Endothelial cell (in vitro differentiated cells): Measurements from ENCODE around the gene PET117. TPM values are rescaled to one million over a fixed set of nuclear protein-coding genes. Genes with fewer than 3 reads are reported as not detected.
"Not testable (repeated sequence)": the region's sequence is repeated elsewhere in the genome, so short reads cannot be mapped to it uniquely, and the experiment has no call there.

Experiments used
- DNase-seq: peaks from one replicate; pipeline ENCODE4 v3.0.0; 2021; ENCODE audit warnings: low spot score
- H3K27ac Mint-ChIP-seq: one replicate; pipeline ENCODE4 v1.8.0; 2021; ENCODE audit warnings: mixed read lengths, inconsistent platforms; ENCODE audit not compliant: unreplicated experiment
- H3K27me3 Mint-ChIP-seq: one replicate; pipeline ENCODE4 v1.8.0; 2021; ENCODE audit warnings: mild to moderate bottlenecking, moderate library complexity, mixed read lengths, inconsistent platforms; ENCODE audit not compliant: unreplicated experiment
- H3K36me3 Mint-ChIP-seq: one replicate; pipeline ENCODE4 v1.8.0; 2021; ENCODE audit warnings: mild to moderate bottlenecking, low read depth, mixed read lengths, inconsistent platforms; ENCODE audit not compliant: unreplicated experiment
- H3K4me1 Mint-ChIP-seq: one replicate; pipeline ENCODE4 v1.8.0; 2021; ENCODE audit warnings: mild to moderate bottlenecking, mixed read lengths, inconsistent platforms; ENCODE audit not compliant: unreplicated experiment
- H3K4me3 Mint-ChIP-seq: one replicate; pipeline ENCODE4 v1.8.0; 2021; ENCODE audit warnings: mild to moderate bottlenecking, mixed read lengths, inconsistent platforms; ENCODE audit not compliant: unreplicated experiment
- H3K9me3 Mint-ChIP-seq: one replicate; pipeline ENCODE4 v1.8.0; 2021; ENCODE audit warnings: mixed read lengths, inconsistent platforms; ENCODE audit not compliant: unreplicated experiment
- total RNA-seq: library from RNA; stranded (reverse); fragmentation: NEBNext Ultra II Directional; extraction: Animal tissue kit (Norgen Biotek cat#: 25700); gene quantifications from one replicate; pipeline ENCODE4 v1.2.1, GENCODE V29; 2021; ENCODE audit not compliant: unreplicated experiment
- TF ChIP-seq, protein P1 (sequence below): fragments of 200-600 bp; sonication (generic); IDR thresholded peaks from one replicate; pipeline ENCODE4 v1.5.0; 2021; ENCODE audit warnings: antibody characterized with exemption; ENCODE audit not compliant: unreplicated experiment

The PET117 gene
- total RNA-seq, 1 donor from 2014 or later = 11.0 TPM

DNA sequence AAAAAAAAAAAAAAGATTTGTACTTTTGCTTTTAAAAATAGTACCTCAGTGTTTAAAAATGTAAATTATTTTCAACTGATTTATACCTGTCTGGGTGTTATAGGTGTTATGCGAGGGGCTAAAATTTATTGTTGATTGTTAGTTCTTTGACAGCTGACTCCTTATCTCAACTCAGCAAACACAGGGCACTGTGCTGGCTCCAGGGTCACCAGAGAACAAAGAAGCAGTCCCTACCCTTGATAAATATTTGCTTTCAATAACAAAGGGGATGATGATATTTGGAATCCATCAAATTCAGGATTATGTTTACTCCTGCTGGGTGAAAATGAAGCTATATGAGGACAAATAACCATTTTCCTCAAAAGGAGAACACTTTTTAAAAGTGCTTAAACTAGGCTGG is 34.2 kb upstream of the PET117 start:
- peaks cover 1% of the 10 kb centered on the region for H3K27me3 Mint-ChIP-seq
- H3K36me3 Mint-ChIP-seq = no peaks in the 10 kb centered on the region
- no peaks in the 10 kb centered on the region for H3K4me1 Mint-ChIP-seq
- no peaks in the 10 kb centered on the region for H3K9me3 Mint-ChIP-seq
- no peak overlapping the region for H3K27ac Mint-ChIP-seq
- TF ChIP-seq, protein P1, sequence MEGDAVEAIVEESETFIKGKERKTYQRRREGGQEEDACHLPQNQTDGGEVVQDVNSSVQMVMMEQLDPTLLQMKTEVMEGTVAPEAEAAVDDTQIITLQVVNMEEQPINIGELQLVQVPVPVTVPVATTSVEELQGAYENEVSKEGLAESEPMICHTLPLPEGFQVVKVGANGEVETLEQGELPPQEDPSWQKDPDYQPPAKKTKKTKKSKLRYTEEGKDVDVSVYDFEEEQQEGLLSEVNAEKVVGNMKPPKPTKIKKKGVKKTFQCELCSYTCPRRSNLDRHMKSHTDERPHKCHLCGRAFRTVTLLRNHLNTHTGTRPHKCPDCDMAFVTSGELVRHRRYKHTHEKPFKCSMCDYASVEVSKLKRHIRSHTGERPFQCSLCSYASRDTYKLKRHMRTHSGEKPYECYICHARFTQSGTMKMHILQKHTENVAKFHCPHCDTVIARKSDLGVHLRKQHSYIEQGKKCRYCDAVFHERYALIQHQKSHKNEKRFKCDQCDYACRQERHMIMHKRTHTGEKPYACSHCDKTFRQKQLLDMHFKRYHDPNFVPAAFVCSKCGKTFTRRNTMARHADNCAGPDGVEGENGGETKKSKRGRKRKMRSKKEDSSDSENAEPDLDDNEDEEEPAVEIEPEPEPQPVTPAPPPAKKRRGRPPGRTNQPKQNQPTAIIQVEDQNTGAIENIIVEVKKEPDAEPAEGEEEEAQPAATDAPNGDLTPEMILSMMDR = no peak
- no peak for DNase-seq
- H3K4me3 Mint-ChIP-seq = no peak overlapping the region

DNA sequence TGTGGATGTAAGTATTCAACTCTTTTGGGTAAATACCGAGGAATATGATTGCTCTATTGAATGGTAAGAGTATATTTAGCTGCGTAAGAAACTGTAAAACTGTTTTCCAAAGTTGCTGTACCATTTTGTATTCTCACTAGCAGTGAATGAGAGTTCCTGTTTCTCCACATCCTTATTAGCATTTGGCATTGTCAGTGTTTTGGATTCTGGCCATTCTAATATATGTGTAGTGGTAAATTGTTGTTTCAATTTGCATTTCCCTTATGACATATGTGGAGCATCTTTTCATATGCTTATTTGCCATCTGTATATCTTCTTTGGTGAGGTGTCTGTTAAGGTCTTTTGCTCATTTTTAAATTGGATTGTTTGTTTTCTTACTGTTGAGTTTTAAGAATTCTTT is 29.3 kb upstream of the PET117 start:
- no peaks in the 10 kb centered on the region for H3K9me3 Mint-ChIP-seq
- no peaks in the 10 kb centered on the region for H3K36me3 Mint-ChIP-seq
- DNase-seq = no peak
- TF ChIP-seq, protein P1 = no peak
- no peaks in the 10 kb centered on the region for H3K4me1 Mint-ChIP-seq
- no peak overlapping the region for H3K27ac Mint-ChIP-seq
- no peaks in the 10 kb centered on the region for H3K27me3 Mint-ChIP-seq
- no peak overlapping the region for H3K4me3 Mint-ChIP-seq

DNA sequence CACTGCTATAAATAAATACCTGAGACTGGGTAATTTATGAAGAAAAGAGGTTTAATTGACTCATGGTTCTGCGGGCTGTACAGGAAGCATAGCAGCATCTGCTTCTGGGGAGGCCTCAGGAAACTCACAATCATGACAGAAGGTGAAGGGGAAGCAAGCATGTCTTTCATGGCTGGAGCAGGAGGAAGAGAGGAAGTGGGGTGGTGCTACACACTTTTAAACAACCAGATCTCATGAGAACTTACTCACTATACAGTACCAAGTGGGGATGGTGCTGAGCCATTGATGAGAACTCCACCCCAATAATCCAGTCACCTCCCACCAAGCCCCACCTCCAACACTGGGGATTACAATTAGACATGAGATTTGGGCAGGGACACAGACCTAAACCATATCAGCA is 9.1 kb upstream of the PET117 start:
- not testable (repeated sequence) for H3K4me1 Mint-ChIP-seq, DNase-seq, H3K4me3 Mint-ChIP-seq, H3K27ac Mint-ChIP-seq, H3K36me3 Mint-ChIP-seq, H3K9me3 Mint-ChIP-seq, H3K27me3 Mint-ChIP-seq

DNA sequence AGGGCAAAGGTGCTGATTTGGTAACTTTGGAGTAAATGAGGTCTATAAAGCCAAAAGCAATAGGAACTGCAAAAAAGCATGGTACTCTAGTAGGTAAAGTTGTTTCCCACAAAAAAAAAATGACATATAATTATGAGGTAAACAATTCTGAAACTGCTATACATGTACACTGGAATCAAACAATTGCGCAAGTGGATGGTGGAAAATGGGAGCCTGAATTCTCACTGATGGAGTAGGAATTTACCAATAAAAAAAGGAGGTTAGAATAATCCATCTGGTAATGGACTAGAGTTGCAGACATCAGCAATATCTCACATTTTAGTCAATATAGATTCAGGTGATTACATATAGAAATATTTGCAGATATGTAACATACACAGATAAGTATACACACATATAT is 5.0 kb upstream of the PET117 start:
- Mint-ChIP-seq H3K4me3 (no peak overlapping the region), H3K9me3 (no peaks in the 10 kb centered on the region), H3K27me3 (peaks cover 1% of the 10 kb centered on the region), H3K4me1 (peaks cover 5% of the 10 kb centered on the region), H3K27ac (no peak overlapping the region), H3K36me3 (no peaks in the 10 kb centered on the region)
- TF ChIP-seq, protein P1 = no peak
- DNase-seq = no peak

DNA sequence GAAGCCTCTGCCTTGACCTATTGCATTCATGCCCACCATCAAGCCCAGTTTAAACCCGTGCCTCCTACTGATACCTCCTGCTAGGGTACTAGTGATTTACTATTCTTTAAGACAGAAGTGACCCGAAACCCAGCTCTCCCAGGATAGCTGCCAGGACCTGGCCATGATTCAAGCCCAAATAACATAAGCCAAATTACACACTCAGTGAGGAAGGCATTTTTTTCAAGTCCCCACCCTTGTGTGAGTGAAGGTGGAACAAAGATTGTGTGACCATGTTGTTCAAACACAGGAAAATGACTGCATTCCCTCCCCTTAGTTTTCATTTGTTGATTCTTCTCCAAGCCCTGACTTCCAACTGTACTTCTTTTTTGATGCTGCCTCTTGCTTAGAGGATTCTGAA is 3.7 kb upstream of the PET117 start:
- TF ChIP-seq, protein P1 = no peak
- H3K9me3 Mint-ChIP-seq = no peaks in the 10 kb centered on the region
- H3K36me3 Mint-ChIP-seq = no peaks in the 10 kb centered on the region
- H3K27ac Mint-ChIP-seq = no peak overlapping the region
- H3K4me3 Mint-ChIP-seq = no peak overlapping the region
- H3K4me1 Mint-ChIP-seq = peaks cover 3% of the 10 kb centered on the region
- peaks cover 3% of the 10 kb centered on the region for H3K27me3 Mint-ChIP-seq
- no peak for DNase-seq

DNA sequence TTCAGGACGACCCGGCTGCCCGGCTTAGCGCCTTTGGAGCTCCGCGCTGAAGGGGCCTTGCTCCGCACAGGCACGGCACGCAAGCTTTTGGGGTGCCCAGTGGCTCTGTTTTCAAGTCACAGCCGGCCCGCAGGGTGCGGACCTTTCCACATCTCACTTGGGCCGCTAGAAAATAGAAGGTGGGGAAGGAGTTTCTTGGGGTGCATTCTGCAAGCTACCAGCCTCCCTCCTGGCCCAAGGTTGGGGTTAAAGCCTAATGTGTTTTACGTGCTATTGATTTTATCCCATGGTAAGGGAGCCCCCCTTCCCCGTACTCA is 561 bp downstream of the PET117 start:
- TF ChIP-seq, protein P1 = no peak
- DNase-seq = no peak
- Mint-ChIP-seq H3K9me3 (no peaks in the 10 kb centered on the region), H3K27ac (peak overlapping the region; percentile 74), H3K27me3 (peaks cover 5% of the 10 kb centered on the region), H3K36me3 (peaks cover 9% of the 10 kb centered on the region), H3K4me3 (peak overlapping the region; percentile 94), H3K4me1 (peaks cover 15% of the 10 kb centered on the region)
